Measurements from ENCODE around the gene EXOC4.

Gene EXOC4

GRCh38 chr7:133850497-133851280 is 597.8 kb downstream of the EXOC4 start:
- DNase-seq: no peak

DNA sequence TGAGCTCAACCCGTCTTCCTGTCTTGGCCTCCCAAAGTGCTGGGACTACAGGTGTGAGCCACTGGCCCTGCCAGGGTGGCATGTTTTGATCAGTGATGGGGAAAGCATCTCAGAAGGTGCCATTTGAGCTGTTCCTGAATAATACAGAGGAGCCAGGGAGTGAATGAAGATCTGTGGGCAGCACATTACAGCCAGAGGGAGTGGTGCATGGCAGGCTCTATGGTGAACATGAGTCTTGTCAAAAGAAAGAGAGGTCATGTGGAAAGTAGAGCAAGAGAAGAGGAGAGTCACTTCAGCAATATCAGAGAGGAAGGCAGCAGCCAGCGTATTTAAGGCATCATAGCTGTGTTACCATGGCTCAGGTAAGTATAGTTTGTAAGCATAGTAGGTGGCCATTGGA is 598.5 kb downstream of the EXOC4 start:
- DNase-seq: no peak

DNA sequence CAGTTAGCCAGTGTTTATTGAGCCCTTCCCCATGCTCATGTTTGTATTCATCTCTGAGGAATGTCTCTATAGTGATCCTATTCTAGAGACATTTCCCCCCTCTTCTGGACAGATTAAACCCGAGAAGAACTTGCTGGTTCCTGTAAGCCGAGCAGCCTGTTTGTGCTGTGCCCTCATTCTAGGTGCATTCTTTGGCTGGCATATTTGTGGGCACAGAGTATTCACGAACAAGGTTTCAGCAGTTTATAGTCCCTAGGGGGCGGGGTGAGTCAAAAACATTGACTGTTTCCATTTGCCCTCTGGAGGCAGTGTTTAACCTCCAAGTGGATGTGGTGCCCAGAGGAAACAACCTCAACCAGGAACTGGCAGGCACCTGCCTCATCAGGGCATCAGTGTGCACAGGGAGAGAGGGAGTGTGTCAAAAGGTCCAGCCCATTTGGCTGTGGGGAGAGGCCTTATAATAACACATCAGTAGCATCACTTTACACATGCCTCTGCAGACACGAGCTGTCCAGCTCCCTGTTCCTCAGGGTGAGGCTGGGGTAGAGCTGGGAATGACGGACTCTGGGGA is 600.9 kb downstream of the EXOC4 start:
- DNase-seq: peak; percentile 65

DNA sequence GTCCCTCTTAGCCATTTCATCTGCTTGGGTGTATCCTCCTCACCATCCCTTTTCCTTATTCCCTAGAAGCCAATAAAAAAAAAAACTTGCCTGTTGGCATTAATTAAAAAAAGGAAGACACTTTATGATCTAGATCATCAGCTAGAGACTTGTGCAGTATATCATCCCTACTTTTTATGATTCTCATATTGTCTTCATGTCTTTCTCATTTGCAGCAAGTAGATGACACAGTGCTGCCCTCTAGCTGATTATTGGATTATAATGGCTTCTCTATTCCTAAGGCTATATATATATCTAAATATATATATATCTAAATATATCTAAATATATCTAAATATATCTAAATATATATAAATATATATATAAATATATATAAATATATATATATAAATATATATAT is 601.9 kb downstream of the EXOC4 start:
- DNase-seq: peak; percentile 29

DNA sequence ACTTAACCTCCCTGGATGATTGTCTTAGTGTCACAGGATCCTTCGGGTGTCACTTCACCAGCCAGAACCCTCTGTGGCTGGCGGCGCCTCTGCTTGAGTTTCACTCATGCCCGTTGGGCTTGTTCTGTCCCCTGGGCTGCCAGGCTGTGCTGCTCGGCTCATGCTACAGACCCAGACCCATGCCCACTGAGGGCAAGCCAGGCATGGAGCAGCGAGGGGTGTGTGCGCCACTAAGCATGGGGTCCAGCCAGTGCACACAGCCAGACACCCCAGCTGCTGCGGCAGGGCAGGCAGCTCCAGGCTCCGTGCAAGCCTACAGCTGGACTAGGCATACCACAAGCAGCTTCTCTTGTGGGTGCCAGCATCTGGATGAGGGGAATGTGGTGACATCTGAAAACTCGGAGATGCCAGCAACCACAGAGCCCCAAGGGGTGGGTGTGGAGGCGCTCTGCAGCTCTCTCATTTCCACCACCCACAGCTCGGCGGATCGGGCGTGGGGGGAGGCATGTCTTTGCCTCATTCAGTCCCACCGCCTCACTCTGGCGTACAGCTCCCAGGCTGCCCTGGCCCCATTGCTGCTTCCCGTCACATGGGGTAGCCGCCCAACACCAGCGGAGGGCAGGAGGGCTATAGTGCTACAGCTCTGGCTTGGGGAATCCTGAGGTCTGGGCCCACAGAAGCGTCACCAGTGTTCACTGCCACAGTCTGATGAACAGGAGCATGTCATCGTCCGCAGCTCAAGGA is 604.7 kb downstream of the EXOC4 start:
- no peak for DNase-seq

- DNase-seq: no peak
These were observed 605.4 kb downstream of the EXOC4 start for GRCh38 chr7:133858311-133858710.

- no peak for DNase-seq
These were observed 606.4 kb downstream of the EXOC4 start for GRCh38 chr7:133859231-133859630.

DNA sequence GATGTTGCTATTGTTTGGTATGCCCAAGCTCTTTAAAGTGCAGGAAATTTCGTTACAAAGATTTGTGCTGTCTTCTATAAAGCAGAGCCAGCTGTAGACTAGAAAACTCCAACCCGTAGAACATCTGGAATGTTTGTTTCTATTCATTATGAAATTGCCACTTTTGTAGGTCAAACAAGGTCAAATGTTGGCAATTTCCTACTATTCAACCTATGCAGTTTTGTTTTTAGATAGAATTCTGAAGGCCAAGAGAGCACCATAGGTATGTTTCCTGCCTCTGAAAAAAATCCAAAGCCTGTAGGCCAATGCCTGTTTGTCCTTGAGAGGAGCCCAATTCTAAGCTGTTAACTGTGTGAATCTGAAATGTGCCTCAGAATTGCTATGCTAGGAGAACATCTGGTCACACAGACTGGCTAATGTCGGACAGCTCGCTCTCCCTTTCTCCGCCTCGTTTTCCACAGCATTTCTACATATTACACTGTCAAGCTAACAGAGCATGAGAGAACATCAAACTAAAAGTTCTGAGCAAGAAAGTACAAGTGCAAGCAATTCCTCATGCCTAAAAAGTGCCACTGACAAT is 607.1 kb downstream of the EXOC4 start:
- no peak for DNase-seq

DNA sequence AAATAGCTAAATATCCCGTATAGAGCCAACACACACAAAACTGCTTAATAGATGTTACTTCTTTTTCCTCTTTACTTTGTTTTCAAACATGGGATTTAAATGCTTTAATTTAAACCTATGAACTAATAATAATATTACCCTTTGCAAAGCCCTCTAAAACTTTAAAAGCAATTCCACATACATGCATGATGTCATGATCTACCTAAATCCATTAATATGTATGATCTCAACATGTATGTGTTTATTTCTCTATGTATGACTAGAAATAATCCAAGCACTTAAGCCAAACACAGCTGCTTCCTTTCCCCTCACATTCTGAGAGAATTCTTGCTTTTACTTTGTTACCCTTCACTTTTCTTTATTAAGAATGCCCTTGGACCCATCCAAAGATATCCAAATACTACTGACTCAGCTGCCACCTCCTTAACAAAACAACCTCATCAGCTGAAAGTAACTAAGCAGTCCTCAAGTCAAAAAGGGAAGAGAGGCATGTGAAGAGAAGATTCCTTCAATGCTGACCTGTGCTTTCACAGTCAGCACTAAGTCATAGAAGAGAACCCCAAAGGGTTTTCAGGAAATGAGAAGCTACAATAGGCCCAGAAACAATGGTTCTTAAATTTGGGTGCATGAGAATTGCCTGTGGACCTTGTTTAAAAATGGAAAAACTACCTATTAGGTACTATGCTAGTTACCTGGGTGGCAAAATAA is 607.9 kb downstream of the EXOC4 start:
- DNase-seq: no peak

GRCh38 chr7:133861876-133862275 is 609.0 kb downstream of the EXOC4 start:
- no peak for DNase-seq

DNA sequence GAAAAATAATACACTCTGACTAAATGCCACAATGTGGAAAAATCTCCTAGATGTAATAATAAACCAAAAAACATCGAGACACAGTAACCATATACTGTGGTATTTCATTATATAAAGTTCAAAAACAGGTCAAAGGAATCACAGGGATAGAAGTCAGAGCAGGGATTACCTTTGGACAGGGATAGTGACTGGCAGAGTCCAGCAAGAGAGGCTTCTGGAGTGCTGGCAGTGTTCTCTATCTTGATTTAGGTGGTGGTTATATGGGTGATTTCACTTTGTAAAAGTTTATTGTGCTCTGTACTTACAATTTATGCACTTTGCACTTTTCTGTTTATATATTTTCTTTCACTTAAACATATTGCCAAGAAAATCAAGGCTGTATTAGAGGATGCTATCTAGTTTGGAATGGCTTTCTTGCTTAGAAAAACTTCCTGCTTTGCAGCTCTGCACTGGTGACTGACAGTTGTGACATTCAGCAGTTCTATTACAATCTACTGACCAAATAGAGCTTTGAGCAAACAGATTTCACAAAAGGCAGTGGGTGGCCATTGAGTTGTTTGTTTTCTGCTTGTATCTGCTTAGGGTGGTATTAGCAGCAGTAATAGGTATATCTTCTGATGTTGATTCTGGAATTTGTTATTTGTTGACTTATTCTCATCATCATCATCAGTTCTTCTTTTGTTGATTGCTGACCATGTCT is 610.6 kb downstream of the EXOC4 start:
- no peak for DNase-seq

GRCh38 chr7:133869556-133869955 is 616.7 kb downstream of the EXOC4 start:
- DNase-seq: no peak

- DNase-seq: no peak
These were observed 618.9 kb downstream of the EXOC4 start for GRCh38 chr7:133871757-133872156.

DNA sequence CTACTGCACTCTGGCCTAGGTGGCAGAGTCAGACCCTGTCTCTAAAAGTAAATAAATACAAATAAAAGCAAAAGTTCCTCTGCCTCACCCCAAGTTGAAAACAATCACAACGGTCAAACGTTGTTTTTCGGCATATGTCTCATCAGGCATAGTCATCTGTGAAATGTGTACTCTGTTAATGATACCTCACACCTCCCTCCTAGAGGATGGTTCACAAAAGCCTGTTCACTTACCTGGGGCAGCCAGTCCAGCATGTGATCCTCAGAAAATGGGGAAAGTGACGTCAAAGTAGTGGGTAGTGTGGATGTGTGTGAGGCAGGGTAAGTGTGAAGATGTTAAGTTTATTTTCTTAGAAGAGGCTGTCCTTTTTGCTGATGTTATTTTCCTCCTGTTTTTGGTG is 620.3 kb downstream of the EXOC4 start:
- DNase-seq: no peak

GRCh38 chr7:133873631-133874030 is 620.8 kb downstream of the EXOC4 start:
- no peak for DNase-seq

GRCh38 chr7:133883591-133883990 is 630.7 kb downstream of the EXOC4 start:
- DNase-seq: no peak

DNA sequence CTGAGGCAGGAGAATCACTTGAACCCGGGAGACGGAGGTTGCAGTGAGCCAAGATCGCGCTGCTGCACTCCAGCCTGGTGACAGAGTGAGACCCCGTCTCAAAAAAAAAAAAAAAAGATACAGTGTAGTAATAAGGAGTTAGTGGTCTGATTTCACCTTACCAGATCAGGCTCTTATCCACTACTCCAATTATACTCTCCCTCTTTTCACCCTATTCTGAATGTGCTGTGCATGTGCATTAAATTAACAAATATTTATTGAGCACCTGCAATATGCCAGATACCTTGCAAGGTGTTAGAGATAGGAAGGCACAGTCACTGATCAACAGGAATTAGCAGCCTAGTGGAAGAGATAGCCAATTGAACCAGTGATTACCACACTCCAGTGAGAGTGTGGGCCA is 632.3 kb downstream of the EXOC4 start:
- DNase-seq: no peak

- no peak for DNase-seq
These were observed 633.2 kb downstream of the EXOC4 start for GRCh38 chr7:133886086-133886485.

DNA sequence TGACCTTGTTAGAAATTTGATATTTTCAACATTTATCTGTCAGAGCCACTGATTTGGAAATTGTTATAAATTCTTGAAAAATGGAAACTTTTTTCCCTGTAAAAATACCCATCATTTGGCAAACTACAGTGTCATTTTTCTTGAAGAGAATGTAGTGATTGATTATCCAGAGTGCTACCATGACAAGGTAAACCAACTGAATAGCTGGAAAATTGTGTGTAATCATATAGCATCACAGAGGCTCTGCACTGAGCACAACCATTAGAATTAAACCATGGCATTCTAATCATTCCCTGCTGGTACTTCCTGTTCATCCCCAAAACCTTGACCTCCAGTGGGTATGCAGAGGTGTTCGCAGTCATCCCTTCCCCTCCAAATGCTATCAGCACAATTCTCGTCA is 633.9 kb downstream of the EXOC4 start:
- DNase-seq: no peak

DNA sequence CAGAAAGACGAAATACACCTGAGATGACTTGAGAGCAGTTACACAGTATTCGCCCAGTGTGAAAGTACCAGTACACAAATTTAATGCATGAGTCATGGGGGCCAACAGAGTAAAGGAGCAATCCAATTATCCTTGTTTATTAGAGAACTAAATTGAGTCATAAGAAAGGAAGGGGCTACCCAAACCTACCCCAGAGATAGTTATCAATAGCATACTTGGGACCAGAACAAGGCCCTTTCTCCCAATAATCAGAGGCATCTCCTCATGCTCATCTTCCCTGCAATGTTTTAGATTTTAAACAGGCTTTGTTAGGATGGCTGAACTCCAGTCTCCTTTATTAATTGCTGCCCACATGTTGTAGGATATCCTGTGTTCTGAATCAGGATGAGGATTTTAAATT is 634.6 kb downstream of the EXOC4 start:
- DNase-seq: no peak

- no peak for DNase-seq
These were observed 635.4 kb downstream of the EXOC4 start for GRCh38 chr7:133888061-133888930.

Measured in NCI-H2029 (cell line).